ENCODE measurements around the gene EVA1A.

EVA1A gene

DNA sequence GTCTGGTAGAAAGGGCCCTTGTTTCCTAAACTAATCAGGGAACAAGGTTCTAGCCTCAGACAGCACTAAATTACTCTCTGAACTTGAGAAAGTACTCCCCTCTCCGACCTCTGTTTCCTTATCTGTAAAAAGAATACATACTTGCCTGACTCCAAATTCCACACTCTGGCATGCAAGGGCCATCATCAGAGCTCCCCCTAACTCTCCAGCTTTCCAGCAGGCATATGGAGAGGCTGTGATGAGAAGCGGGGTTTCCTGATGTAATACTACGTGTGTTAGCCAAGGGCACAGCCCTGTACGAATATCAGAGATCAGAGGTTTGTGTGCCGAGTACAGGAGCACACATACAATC is 1.8 kb upstream of the EVA1A start:
- no peak for DNase-seq

DNA sequence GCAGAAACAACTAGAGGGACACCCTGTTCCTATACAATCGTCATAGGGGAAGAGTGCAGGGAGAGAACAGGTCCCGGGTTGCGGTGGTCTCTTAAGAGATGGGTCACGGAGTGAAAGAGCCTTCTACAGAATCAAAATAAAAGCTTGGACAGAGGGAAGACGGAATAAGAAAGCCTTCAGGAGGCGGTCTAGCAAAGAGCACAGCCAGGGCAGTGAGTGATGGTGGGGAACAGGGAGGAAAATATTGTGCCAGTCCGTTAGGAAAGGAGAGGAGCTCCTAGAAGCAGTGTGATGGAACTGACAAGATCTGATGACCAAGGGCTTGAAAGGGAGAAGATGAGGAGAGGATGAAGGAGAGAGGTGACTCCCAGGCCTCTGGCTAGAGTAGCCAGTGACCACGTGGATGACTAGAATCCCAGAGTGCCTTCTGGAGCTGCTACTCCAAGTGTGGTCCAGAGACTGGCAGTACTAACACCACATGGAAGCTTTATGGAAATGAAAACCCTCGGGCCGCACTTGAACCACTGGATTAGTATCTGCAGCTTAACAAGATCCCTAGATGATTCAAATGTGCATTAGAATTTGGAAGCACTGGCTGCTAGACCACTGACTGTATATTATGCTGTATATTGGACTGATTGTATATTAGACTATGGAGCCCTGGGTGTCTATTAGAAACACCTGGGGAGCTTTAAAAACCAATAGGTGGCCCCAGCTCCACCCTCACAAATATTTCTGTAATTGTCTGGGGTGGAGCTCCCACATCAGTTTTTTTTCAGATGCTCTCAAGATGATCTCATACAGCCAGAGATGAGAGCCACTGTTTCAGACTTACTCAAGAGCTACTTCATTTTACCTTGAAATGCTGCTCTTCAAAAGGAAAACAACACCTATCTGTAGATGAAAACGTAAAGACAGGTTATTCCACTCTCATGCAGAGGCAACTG is 1.1 kb upstream of the EVA1A start:
- DNase-seq = no peak

DNA sequence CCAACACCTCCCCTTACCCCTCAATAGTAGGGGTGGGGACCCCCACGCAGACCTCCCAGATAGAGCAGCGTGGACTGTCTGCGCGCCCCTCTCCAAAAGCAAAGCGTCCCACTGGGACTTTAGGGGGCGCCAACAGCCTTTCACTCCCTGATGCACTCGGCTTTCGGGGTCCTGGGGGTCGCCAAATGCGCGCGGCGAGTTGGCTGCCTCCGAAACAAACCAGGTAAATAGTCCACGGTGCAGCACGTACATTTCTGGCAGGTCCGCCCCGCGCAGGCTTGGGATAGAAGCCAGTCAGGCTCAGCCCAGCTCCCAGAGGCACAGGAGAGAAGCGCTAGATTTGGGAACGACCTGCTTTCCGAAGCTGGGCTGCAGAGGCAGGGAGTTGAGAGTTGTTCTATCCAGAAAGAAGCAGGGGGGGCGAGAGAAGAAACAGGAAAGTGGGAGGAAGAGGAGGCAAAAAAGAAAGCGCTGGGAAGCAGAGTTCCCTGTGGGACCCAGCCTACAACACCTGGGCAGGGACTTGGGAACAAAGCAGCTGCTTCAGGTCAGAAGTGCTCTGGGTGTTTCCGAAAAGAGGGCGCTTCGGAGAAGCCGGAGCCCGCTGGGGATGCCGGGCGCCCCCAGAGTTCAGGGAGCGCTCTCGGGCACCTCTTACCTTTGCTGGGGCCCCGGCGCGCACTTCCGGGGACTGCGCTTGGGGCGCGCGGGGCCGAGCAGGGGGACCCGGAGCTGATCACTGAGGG is 544 bp downstream of the EVA1A start:
- DNase-seq = no peak

DNA sequence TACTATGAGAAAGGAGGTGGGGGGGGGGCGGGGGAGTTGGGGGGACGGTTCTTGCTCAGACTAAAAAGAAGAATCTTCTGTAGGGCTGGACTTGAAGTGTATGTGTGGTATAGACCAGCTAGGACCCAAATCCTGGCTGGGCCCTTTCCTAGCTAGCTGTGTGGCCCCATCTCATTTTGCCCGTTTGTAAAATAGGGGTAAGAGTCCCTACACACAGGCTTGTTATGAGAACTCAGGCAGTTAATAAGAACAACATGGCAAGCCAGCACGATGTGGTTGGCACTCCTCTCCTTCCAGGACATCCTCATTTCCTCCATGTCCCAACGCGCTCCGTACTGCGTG is 1.1 kb downstream of the EVA1A start:
- no peak for DNase-seq

DNA sequence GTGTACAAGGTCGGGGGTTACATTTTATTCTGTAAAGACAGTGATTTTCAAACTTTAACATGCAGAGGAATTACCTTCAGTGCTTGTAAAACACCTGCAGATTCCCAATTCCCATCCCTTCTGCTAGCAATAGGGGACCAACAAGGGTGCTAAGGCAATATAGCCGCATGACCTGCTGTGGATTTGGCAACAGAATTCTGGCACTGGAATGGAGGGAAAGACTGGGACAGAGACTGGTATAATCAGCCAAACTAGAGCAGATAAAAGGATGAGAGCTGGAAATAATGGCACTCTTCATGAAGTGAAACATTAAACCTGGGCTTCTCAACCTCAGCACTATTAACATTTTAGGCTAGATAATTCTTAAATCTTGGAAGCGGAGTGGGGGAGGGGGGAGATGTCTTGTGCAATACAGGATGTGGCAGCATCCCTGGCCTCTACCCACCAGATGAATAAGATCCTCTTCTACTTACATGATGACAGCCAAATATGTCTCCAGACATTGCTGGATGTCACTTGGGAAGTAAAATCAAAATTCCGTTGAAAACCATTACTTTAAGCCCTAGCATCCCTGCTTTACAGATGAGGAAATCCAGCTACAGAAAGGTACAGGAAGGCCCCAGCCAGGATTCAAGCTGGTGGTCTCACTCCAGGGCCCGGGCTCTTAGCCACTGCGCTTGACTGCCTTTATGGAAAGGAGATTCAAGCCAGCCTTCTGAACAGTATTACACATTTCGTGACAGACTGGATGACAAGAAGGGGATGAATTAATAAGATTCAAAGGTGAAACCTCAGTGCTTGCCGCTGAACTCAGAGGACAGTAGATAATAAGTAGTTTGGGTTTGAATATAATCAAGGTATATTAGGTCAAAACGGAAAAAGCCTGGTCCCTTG is 1.7 kb downstream of the EVA1A start:
- DNase-seq = no peak

DNA sequence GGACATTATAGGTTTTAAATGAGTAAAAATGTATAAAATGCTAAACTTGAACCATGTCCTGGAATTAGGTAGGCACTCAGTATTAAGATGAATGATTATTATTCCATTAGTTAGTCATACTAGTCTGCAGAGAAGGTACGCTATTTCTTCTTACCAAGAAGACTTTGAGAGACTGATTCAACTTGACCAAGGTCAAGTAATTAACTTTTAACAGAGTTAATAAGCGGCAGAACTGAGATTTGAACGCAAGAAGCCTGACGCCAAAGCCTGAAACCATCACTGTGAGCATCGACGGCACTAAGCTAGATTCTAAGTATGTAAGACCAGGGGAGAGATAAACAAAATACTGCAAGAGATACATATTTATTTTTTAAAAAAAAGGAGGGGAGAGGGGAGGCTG is 2.6 kb downstream of the EVA1A start:
- no peak for DNase-seq

DNA sequence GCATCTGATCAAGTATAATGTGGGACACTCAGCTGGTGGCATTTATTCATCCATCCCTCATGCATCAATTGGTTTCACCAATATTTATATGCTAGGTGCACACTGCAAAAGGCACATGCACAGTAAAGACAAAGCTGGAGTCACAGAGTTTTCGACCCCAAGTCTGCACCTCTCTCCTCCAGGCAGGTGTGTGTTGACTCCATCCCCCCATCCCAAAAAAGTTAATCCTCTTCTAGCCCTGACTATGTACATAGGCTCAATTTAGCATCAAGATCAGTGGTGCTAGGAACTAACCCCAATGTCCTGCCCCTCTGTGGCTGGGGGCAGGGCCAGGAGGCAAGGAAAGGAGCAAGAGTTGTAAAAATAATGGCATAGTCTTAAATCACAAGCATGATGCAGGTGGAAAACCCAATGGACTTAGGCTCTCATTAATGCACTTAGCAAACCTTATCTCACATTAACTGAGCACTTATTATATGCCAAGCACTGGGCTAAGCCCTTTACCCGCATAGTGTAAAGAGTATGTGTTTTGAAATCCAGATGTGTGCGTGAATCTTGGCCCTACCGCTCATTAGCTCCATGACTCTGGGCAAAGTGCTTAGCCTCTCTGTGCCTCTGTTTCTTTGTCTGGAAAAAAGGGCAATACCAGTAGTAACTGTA is 3.1 kb downstream of the EVA1A start:
- no peak for DNase-seq

DNA sequence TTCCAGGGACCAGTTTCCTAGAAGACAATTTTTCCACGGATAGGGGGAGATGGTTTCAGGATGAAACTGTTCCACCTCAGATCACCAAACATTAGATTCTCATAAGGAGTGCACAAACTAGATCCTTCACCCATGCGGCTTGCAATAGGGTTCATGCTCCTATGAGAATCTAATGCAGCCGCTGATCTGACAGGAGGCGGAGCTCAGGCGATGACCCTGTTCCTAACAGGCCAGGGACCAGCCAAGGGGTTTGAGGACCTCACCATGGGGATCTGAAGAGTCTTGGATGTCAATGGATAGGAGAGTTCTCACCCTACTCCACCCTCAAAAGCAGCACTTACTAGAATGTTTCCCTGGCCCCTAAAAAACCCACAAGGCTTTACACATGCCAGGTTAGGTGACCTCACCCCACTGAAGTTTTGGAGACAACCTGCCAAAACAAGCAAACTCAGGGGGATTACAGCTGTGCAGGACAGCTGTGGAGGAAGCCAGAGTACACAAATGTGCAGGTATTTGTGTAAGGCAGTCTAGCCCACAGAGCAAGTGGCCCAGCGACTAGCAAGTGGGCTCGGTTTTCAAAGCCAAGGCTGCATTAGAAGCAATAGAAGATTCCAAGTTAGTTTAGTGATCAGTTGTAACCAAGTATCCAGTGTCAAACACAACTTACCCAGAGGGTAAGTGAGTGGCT is 3.9 kb downstream of the EVA1A start:
- no peak for DNase-seq

DNA sequence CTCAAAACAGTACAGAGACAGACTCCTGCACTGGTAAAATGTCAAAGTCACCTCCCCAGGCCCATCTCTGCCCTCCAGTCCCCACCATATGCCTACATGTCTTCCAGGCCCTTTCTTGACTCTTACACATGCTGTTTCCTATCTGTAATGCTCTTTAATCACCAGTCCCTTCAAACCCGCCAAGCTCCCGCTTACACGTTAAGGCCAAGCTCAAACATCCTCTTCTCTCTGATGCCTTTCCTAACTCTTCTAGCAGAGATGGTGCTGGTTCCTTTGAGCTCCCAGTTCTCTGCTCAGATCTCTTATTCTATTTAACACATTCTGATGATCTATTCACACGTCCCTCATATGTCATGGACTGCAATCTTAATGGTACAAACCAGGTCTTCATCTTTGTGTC is 5.0 kb downstream of the EVA1A start:
- no peak for DNase-seq

DNA sequence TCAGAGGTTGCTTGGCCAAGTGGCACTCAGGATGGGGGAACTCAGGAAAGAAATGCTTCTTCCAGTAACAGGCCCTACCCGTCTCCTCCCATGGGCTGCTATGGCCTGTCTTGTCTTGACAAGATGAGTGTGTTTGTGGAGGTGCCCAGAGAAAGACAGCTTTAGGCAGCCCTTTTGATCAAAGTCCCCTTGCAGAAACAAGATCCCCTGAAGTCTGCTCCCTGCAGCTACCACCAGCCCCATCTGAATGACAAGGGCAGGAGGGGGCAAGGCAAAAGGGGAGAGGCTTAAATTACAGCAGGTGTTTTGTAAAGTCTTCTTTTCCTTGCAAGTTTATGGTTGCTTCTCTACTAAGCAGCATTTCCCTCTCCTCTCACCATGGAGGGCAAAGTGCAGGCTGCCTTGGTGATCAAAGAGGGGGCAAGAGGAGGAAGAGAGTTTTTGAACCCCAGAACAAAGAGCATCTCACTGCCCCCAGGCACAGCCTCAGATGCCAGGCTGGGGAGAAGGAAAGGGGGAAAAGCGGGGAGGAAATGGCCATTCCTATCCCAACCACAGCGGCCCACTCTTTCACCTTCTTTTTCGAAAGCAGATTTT is 6.7 kb downstream of the EVA1A start:
- no peak for DNase-seq

DNA sequence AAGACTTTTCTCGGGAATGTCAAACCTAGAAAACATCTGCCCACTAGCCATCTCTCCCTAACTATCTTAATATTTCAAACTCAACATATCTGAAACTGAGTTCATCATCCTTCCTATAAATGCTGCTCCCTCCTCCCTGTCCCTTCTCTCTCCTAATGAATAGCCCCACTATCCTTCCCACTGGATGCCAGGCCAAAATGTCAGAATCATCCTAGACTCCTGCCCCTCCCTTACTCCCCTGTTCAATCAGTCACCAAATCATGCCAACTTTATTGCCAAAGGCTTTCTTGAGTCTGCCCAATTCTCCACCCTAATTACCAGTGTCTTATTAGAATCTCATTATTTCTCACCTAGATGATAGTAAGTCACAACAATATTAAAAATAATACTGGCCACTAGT is 8.5 kb downstream of the EVA1A start:
- DNase-seq = no peak

DNA sequence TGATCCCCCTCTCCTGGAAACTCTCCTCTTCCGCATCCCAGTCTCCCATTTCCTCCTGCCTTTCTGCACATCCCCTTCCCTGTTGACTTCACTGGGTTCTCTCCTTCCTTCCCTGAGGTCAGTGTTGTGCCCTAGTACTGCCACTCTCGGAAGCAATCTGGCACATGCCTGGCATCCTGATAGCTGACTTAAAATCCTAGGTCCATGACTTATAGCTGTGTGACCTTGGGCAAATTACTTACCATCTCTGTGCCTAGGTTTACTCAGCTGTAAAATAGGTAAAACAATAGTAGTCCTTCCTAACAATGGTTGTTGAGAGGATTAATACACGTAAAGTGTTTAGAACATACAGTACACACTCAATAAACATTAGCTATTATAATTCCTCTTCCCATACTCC is 9.3 kb downstream of the EVA1A start:
- DNase-seq = no peak

DNA sequence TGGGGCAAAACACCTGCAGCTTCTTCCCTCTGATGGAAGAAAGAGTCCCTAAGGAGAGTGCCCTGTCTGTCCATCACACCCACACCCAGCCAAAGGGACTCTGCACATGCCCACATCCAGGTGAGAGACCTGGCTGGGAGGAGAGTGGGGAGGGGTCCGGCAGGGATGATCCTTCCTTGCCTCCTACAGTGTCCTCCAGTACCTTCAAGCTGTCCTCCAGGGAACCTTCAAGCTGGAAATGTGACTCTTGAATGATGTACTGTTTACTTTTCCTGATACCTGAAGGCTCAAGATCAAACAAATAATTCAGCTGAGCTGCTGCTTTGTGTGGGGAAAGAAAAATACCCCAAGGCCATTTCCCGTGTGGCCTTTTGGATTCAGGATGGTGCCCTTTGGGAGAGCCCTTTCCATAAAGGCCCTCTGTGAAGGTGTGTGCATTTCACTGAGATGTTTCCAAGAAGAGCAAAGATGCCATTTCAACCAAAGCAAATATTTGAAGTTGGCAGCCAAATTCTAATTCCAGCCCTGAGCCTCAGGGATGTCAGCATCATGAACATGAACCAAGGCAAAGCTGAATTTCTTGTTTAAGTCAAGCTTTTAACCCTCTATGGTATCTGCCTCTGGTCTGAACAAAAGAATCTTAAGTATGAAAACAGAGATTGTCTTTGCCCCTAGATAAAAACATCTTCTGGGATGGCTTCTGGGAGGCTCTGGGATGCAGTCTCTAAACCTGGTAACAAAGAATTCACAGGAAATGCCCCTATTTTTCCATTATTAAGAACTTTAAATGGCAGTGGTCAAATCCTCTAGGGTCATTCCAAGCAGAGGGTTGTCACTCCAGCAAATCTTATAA is 11.1 kb downstream of the EVA1A start:
- no peak for DNase-seq

DNA sequence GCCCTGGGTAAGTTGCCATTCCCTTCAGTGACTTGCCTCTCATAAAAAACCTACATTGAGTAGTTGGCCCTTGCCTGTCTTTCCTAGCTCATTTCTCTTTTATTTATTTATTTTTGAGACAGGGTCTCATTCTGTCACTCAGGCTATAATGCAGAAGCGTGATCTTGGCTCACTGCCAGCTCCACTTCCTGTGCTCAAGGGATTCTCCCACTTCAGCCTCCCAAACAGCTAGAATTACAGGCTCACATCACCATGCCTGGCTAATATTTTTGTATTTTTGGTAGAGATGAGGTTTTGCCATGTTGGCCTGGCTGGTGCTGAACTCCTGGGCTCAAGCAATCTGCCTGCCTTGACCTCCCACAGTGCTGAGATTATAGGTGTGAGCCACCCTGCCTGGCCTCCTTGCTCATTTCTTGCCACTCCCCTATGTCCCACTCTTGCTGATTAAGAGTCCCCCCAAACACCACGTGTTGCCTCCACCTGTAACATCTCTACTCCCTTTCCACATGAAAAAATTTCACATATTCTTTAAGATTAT is 12.6 kb downstream of the EVA1A start:
- DNase-seq = no peak

DNA sequence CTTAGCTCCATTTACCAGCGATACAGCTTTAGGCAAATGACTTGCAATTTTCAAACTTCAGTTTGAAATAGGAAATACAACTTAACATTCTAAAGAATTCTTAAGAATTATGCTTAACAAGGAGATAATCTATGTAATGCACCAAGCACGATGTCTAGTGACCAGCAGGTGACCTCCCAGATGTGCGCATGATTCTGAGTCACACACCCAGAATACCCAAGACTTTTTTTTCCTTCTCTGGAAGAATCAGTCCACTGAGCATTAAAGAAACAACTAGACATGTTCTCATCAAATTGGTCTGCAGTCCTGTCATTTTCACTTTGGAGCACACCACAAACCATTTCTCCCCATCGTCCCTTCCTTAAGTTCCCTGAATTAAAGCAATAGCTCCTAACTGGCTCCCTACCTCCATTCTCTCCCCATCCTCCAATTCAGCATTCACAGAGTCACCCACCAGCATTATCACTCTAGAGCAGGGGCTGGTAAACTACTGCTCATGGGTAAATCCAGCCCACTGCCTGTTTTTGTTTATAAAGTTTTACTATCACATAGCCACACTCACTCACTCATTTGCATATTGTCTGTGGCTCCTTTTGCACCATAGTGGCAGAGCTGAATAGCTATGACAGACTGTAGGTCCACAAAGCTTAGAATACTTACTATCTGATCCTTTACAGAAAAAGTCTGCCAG is 13.2 kb downstream of the EVA1A start:
- DNase-seq = no peak

DNA sequence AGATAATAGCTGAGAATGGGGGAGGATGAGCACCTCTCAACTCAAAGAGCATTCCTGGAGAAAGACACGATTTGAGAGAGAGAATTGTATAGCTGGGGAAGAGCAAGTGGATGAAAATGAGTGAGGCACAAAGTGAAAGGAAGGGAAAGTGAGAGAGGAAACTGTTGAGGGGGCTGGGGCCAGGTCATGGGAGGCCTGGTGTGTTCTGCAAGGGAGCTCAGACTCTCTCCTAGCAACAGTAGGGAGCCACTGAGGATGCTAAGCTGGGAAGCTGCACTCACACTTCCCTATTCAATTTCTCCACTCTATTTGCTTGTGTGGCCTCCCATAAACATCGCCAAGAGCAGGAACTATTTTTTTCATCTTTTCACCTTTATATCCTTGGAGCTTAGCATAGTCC is 14.8 kb downstream of the EVA1A start:
- DNase-seq = no peak

DNA sequence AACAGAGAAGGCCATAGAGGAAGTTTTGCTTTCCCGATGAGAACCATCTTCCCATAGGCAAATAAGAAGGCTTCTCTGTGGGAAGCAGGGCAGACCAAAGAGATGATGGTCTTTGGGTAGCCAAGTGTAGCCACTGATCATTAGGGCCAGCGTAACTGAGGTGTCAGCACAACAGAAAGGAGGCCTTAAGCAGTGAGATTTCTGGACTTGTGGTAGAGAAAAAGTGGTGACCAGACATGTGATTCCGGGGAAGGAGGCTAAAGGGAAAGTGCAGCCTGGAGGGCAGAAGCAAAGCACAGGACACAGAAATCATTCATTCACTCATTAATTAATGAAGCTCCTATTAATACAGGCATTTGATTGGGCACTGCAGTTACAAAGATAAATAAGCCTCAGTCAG is 15.4 kb downstream of the EVA1A start:
- no peak for DNase-seq

DNA sequence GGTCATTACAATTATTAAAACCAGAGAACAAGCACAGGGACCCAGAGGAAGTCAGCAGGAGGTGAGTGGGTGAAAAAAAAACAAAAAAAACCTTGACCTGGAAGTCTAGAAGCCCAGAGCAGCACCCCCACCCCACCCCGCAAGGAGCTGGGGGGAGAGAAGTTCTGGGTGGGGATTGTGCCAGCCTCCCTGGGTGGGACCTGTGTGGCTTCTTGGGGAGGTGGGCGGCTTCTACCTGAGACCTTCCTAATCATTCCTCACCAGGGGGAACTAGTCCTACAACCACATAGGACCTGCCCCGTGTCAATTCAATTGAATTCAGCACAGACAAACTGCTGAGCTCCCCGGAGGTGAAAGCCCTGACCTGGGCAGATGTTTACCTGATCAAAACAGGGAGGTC is 17.3 kb downstream of the EVA1A start:
- DNase-seq = no peak

DNA sequence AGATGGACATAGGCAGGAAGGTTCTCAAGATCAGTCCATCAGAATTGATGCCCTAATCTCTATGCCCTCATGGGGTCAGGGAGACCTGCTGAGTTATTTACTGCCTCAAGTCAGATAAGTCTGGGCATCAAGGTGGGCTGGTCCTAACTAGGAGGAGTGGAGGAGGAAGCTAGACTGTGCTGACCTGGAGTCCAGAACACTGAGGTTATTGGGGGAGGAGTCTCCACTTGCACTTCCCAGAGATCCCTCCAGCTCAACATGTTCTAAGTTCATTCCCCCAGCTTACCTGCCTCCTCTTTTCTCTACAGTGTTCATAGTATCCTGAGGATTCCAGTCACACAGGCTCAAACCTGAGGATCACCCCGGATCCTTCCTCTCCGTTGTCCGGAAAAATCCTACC is 19.3 kb downstream of the EVA1A start:
- no peak for DNase-seq

DNA sequence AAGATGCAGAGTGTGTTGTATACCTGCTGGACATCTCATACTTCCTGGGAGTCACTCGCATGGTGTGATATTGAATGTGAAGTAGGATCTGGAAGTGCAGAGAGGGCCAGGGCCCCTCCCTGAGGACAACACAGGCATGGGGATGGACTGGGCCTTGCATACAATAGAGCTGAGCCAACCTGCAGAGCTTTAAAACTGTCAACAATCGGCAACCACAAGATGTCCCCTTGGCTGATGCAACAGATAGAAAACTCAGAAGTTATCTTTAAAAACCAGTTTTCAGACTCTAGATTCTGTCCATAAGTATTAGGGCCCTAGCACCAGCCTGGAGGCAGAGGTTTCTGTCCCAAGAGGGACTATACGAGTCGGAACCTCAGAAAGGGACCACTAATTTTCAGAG is 19.7 kb downstream of the EVA1A start:
- DNase-seq = no peak

Measured in GOT3 (cell line).